Measurements from ENCODE around the gene STKLD1.

The STKLD1 gene

DNA sequence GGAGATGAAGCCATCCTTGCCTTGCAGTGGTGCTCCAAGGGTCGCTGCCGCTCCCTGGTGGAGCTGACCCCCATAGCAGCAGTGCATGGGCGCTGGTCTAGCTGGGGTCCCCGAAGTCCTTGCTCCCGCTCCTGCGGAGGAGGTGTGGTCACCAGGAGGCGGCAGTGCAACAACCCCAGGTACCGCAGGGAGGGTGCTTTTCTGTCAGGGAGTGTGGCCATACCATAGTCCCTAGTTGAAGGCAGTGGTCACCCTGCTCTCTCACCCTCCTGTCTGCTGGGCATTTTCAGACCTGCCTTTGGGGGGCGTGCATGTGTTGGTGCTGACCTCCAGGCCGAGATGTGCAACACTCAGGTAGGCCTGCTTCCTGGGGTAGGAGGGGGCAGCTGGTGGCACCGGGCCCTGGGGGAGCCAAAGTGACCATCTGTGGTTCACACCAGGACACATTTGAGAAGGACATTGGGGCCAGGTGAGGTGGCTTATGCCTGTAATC, 57.2 kb downstream of the STKLD1 start:
- no peak overlapping the region for H3K4me3 ChIP-seq
- no peak overlapping the region for H3K27ac ChIP-seq
- TF ChIP-seq, protein P1, sequence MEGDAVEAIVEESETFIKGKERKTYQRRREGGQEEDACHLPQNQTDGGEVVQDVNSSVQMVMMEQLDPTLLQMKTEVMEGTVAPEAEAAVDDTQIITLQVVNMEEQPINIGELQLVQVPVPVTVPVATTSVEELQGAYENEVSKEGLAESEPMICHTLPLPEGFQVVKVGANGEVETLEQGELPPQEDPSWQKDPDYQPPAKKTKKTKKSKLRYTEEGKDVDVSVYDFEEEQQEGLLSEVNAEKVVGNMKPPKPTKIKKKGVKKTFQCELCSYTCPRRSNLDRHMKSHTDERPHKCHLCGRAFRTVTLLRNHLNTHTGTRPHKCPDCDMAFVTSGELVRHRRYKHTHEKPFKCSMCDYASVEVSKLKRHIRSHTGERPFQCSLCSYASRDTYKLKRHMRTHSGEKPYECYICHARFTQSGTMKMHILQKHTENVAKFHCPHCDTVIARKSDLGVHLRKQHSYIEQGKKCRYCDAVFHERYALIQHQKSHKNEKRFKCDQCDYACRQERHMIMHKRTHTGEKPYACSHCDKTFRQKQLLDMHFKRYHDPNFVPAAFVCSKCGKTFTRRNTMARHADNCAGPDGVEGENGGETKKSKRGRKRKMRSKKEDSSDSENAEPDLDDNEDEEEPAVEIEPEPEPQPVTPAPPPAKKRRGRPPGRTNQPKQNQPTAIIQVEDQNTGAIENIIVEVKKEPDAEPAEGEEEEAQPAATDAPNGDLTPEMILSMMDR (IDR thresholded peaks at IDR 0.05) = no peak
- DNase-seq (ENCODE audit: low spot score) = no peak

DNA sequence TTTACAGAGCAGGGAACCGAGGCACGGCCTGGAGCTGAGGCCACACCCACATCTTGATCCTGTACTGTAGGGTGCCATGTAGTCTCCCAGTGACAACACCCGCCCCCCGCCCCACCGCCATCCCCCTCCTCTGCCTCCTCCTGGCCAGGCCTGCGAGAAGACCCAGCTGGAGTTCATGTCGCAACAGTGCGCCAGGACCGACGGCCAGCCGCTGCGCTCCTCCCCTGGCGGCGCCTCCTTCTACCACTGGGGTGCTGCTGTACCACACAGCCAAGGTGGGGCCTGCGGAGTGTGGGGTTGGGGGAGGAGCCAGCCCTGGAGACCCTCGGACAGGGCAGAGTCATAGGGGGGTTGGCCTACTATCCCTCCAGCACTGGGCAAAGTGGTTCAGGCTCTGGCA, 60.5 kb downstream of the STKLD1 start:
- no peak for DNase-seq (ENCODE audit: low spot score)
- Histone ChIP-seq H3K27ac (no peak overlapping the region), H3K4me3 (no peak overlapping the region)
- TF ChIP-seq, protein P1 (IDR thresholded peaks at IDR 0.05) = no peak

DNA sequence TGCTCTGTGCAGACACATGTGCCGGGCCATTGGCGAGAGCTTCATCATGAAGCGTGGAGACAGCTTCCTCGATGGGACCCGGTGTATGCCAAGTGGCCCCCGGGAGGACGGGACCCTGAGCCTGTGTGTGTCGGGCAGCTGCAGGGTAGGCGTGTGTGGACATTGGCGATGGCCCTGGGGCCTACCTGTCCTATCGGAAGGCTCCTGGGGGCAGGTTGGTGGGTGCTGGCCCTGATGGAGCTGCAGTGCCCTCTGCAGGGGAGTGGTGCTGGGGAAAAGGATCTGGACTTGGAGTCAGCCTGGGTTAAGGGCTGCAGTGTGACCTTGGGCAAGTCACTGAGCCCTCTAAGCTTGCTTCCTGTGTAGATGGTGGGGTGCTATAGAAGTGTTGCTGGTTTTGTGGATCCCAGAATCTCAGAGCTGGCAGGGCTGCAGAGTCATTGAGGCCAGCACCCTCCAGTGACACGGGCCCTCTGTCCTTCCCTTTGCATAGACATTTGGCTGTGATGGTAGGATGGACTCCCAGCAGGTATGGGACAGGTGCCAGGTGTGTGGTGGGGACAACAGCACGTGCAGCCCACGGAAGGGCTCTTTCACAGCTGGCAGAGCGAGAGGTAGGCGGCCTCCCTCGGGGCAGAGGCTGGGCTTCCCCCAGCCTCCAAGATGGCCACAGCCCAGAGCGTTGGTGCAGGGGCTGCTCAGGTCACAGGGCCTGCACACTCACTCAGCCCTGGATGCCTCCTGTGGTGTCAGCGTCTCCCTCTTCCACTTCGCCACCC, 61.8 kb downstream of the STKLD1 start:
- Histone ChIP-seq H3K4me3 (no peak overlapping the region), H3K27ac (no peak overlapping the region)
- no peak for DNase-seq (ENCODE audit: low spot score)
- TF ChIP-seq, protein P1 (IDR thresholded peaks at IDR 0.05) = no peak

DNA sequence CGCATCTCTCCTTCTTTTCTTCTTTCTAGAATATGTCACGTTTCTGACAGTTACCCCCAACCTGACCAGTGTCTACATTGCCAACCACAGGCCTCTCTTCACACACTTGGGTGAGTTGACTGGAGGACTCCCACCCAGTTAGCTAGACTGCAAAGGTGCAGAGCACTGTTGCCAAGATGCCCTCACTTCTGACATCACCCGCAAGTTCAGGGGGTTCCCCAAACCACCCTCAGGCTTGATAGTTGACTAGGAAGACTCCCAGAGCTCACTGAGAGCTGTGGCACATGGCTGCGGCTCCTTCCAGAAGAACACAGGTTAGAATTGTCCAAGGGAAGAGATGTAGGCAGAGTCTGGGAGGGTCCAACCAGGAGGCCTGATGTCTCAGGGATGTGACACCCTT, 63.2 kb downstream of the STKLD1 start:
- DNase-seq (ENCODE audit: low spot score) = no peak
- no peak overlapping the region for H3K27ac ChIP-seq
- TF ChIP-seq, protein P1 (IDR thresholded peaks at IDR 0.05) = no peak
- no peak overlapping the region for H3K4me3 ChIP-seq

DNA sequence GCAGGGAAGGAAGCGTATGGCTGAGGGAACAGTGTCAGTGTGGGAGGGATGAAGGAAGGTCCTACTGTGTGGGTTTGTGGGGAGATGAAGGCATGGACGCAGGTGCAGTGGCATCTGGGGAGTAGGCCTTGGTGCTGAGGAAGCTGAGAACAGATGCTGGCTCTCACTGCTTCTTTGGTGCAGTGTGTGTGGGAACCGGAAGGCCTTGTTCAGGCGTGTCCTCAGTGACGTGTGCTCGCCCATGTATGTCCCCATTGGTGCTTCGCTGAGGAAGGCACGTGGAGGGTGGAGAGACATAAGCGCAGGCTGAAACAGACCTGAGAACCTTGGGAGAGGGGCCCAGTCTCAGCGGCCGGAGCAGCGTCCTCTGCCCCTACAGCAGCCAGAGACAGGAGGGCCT, 64.7 kb downstream of the STKLD1 start:
- DNase-seq (ENCODE audit: low spot score) = no peak
- Histone ChIP-seq H3K27ac (no peak overlapping the region), H3K4me3 (no peak overlapping the region)
- TF ChIP-seq, protein P1 (IDR thresholded peaks at IDR 0.05) = no peak

DNA sequence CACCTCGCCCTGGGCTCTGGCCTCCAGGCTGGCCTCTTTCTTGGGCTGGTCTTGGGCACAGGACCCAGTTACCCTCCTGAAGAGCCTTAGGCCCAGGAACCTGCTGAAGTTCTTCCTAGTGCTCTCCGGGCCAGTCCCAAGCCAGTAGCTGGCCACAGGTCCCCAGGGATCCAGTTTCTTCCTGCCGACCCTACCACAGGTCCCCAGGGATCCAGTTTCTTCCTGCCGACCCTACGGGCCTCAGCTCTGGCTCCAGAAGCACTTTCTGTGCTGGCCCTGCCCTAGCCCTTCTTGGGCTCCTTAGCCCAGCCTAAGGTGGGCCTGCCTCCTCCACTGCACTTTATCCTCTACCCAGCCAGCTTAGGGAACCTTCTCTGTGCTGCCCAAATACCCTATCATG, 65.4 kb downstream of the STKLD1 start:
- no peak for DNase-seq (ENCODE audit: low spot score)
- no peak overlapping the region for H3K27ac ChIP-seq
- TF ChIP-seq, protein P1 (IDR thresholded peaks at IDR 0.05) = no peak
- no peak overlapping the region for H3K4me3 ChIP-seq

DNA sequence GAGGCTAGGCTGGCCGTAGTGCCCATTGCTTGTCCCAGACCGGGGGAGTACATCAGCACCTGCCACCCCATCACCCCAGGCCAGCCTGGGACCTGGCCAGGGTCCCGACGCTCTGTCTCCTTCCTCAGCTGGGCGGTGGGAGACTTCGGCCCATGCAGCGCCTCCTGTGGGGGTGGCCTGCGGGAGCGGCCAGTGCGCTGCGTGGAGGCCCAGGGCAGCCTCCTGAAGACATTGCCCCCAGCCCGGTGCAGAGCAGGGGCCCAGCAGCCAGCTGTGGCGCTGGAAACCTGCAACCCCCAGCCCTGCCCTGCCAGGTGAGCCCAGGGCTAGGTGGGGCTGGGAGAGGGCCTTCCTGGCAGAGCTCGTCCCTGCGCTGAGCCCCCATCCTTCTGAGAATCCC, 67.1 kb downstream of the STKLD1 start:
- Histone ChIP-seq H3K27ac (no peak overlapping the region), H3K4me3 (no peak overlapping the region)
- DNase-seq (ENCODE audit: low spot score) = no peak
- TF ChIP-seq, protein P1 (IDR thresholded peaks at IDR 0.05) = no peak
